Limb (tissue), 2 donors: ENCODE results near the gene NFASC.
A peak's percentile ranks its signal among the peaks of the same experiment; 100 is the strongest.

Experiments used
- DNase-seq, 2 donors: peaks; one replicate each; pipeline ENCODE4 v3.0.0-alpha.2; 2016; ENCODE audit errors: extremely low spot score in 2 of 2

The NFASC gene

GRCh38 chr1:204858363-204858821 lies 12.3 kb upstream of the NFASC start:
- peak in 1 of 2 donors; percentile 51 for DNase-seq

GRCh38 chr1:204859861-204860267 lies 10.8 kb upstream of the NFASC start:
- no peak for DNase-seq

GRCh38 chr1:204863024-204863423 lies 7.6 kb upstream of the NFASC start:
- no peak for DNase-seq

GRCh38 chr1:204863730-204864129 lies 6.9 kb upstream of the NFASC start:
- DNase-seq, result no peak

- no peak for DNase-seq
Measured at GRCh38 chr1:204866051-204866596, 4.5 kb upstream of the NFASC start.

DNA sequence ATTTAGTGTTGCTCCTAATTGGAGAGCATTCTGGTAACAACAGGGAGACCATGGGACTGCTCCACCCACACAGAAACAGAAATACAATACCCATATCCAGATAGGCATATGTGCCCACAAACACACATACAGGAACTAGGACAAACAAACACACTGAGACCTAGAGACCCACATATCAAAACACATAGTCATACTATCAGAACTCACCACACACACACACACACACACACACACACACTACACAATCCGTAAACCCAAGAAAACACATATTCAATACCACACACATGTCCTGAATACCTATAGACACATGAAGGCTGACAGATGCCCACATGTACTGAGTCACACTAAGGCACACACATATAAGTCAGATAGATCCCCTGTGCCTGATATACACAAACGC lies 3.5 kb upstream of the NFASC start:
- no peak for DNase-seq

GRCh38 chr1:204867666-204868339 lies 2.9 kb upstream of the NFASC start:
- no peak for DNase-seq

GRCh38 chr1:204868340-204868700 lies 2.3 kb upstream of the NFASC start:
- DNase-seq, result no peak

- no peak for DNase-seq
Measured at GRCh38 chr1:204869097-204869496, 1.6 kb upstream of the NFASC start.

DNA sequence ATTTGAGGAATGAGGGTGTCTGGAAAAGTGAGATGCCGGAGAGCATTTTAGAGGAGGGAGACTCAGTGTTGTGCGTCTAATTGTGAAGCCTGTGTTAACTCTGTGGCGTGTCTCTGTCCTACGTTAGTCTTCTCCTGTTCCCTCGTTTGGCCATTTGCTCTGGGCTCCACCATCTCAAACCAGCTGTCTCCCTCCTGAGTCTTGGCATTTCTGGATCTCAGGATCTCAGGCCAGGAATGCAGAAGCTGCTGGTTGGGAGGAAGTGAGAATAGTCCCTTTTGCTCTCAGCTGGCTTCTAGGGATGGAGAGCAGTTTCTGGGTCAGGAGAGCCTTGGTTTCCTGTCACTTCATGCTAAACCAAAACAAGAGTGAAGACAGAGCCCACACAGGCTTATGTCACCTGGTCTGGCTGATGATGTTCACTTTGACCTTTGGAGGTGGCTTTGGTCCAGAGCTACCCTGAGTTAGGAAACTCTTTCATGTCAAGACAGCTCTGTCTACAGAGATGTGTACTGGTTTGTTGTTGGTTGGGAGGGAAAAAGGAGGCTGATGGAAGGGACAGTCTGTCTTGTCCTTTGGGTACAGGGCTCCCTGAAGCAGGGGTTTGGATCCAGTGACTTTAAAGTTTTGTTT lies 859 bp downstream of the NFASC start:
- no peak for DNase-seq

GRCh38 chr1:204872262-204872881 lies 1.7 kb downstream of the NFASC start:
- no peak for DNase-seq

GRCh38 chr1:204873176-204873575 lies 2.5 kb downstream of the NFASC start:
- DNase-seq, result no peak

GRCh38 chr1:204873714-204874113 lies 3.1 kb downstream of the NFASC start:
- DNase-seq, result no peak

DNA sequence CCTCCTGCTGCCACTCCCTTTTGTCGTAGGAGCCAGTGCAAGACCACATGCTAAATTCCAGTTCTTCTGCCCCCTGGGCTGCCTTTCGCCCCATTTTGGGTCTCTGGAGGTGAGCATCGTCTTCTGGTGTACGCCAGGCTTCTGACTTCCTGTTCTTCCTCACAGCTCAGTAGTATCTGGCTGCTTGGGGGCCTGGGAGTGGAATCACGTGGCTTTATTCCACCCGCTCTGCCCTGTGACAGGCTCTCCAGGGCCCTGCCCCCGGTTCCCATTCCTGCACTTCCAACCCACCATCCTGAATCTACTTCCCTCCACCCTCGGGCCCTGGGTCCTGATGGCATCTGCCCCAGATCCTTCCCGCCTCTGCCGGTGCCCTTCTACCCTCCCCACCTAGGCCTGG lies 3.6 kb downstream of the NFASC start:
- no peak for DNase-seq

- no peak for DNase-seq
Measured at GRCh38 chr1:204875255-204875654, 4.6 kb downstream of the NFASC start.

GRCh38 chr1:204878621-204879234 lies 8.1 kb downstream of the NFASC start:
- no peak for DNase-seq

DNA sequence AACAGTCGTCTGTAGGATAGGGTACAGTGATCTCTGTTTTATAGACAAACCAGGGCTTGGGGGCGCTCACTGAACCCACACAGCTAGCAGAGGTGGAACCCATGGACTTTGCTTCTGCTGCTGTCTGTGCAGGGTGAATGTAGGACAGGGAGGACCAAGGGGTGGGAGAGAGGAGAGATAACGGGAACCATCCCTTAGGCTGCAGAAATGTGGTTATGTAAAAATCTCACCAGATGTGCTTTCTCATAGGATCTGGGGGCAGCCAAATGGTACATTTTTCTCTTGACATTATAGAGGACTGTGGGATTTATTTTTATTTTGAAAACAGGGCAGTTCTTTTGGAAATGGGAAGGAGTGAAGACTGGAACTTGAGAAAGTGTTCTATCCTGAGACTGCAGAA lies 8.7 kb downstream of the NFASC start:
- DNase-seq, result no peak

DNA sequence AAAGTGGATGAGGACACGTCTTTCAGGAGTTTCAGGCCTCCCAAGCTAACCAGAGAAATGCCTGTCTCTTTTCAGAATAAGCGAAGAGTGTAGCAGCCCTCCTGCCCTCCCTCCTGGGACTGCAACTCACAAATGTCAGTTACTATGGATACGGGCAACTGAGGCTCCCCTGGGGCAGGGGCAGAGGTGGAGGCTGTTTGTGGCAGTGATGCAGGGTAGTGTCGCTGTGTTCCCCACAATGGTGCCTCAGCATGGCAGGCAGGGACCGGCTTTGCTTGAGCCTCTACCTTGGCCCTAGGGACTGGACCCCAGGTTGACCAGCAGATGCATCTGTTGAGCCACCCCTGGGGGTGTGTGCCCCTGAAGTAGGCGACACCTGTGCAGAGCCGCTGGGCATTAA lies 10.2 kb downstream of the NFASC start:
- DNase-seq, result no peak

DNA sequence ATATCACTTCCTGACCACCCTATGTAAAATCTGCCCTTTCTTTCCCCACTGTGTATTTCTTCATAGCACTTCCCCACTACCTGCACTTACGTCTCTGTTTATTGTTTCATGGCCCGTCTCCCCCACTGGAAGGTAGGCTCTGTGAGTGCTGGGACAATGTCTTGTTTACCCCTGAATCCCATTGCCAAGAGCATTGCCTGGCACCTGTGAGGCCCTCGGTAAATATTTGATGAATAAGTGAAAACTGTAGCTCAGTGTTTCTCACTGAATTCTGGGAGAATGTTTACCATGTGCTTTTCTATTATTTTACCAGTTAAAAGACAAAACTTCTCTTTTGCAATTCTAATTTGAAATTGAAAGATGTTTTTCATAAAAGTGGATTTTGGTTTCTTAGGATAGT lies 11.8 kb downstream of the NFASC start:
- no peak for DNase-seq

- no peak for DNase-seq
Measured at GRCh38 chr1:204883405-204883804, 12.7 kb downstream of the NFASC start.

DNA sequence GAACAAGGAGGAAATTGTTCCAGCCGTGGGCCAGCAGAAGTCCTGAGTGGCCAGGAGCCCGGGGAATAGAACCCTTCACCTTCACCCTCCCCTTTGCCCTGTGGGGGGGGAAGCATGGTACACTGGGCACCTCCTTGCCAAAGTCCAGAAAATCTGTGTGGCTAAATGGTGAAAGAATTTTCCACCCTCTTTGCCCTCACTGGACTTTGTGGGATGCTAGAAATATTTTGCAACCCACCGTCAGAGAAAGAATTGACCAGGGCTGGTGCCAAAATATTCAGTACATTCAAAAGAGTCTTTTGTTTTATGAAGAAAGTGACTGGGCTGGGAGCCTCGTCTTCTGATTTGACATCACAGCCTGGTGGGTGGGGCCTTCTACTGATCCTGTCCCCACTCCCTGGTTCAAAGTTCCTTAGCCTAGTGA lies 14.6 kb downstream of the NFASC start:
- no peak for DNase-seq

- no peak for DNase-seq
Measured at GRCh38 chr1:204885790-204886189, 15.1 kb downstream of the NFASC start.
